H9 (cell line): ENCODE measurements around the gene FHIT. TPM values are rescaled to one million over a fixed set of nuclear protein-coding genes. Genes with fewer than 3 reads are reported as not detected.

Source experiments
- DNase-seq: peaks from one replicate; pipeline ENCODE4 v3.0.0-alpha.2; 2017
- H2AFZ ChIP-seq: one replicate; pipeline ENCODE4 v1.6.1; 2013; ENCODE audit warnings: mild to moderate bottlenecking, low read length, control low read depth, moderate library complexity
- H2AK5ac ChIP-seq: 2 replicates; pipeline ENCODE4 v1.6.1; 2013; ENCODE audit warnings: low read length, control low read depth, mixed read lengths; ENCODE audit not compliant: insufficient read length
- H2BK120ac ChIP-seq: one replicate; pipeline ENCODE4 v1.6.1; 2013; ENCODE audit warnings: low read depth, mild to moderate bottlenecking, low read length, control low read depth, inconsistent platforms; ENCODE audit not compliant: poor library complexity, severe bottlenecking
- H2BK12ac ChIP-seq: 2 replicates; pipeline ENCODE4 v1.6.1; 2013; ENCODE audit warnings: low read length, control low read depth, mixed read lengths, low read depth; ENCODE audit not compliant: insufficient read length
- H2BK15ac ChIP-seq: 2 replicates; pipeline ENCODE4 v1.6.1; 2013; ENCODE audit warnings: low read depth, low read length, control low read depth
- H2BK20ac ChIP-seq: one replicate; pipeline ENCODE4 v1.6.1; 2013; ENCODE audit warnings: low read depth, mild to moderate bottlenecking, low read length, control low read depth, inconsistent platforms; ENCODE audit not compliant: poor library complexity, severe bottlenecking
- H2BK5ac ChIP-seq: 2 replicates; pipeline ENCODE4 v1.6.1; 2013; ENCODE audit warnings: low read length, control low read depth, mixed read lengths; ENCODE audit not compliant: insufficient read length
- H3K14ac ChIP-seq: 2 replicates; pipeline ENCODE4 v1.6.1; 2013; ENCODE audit warnings: low read length, control low read depth; ENCODE audit not compliant: insufficient read depth
- H3K18ac ChIP-seq: 2 replicates; pipeline ENCODE4 v1.6.1; 2013; ENCODE audit warnings: low read depth, mild to moderate bottlenecking, mixed read lengths, low read length, control low read depth; ENCODE audit not compliant: insufficient read length
- H3K23ac ChIP-seq: 2 replicates; pipeline ENCODE4 v1.6.1; 2013; ENCODE audit warnings: low read length, control low read depth, mixed read lengths, low read depth; ENCODE audit not compliant: insufficient read length
- H3K23me2 ChIP-seq: 2 replicates; pipeline ENCODE4 v1.6.1; 2013; ENCODE audit warnings: low read depth, mild to moderate bottlenecking, mixed read lengths, low read length, control low read depth; ENCODE audit not compliant: insufficient read length, poor library complexity, severe bottlenecking
- H3K27ac ChIP-seq: 2 replicates; pipeline ENCODE4 v1.5.1; 2013; ENCODE audit warnings: low read length, control low read depth, mixed read lengths, low read depth; ENCODE audit not compliant: insufficient read length
- H3K27me3 ChIP-seq: 2 replicates; pipeline ENCODE4 v1.6.1; 2013; ENCODE audit warnings: low read length, control low read depth, inconsistent platforms; ENCODE audit not compliant: insufficient read depth
- H3K4ac ChIP-seq: 2 replicates; pipeline ENCODE4 v1.6.1; 2013; ENCODE audit warnings: low read depth, mild to moderate bottlenecking, control low read depth, inconsistent platforms, low read length, moderate library complexity
- H3K4me1 ChIP-seq: 2 replicates; pipeline ENCODE4 v1.6.1; 2013; ENCODE audit warnings: low read length, control low read depth, inconsistent platforms; ENCODE audit not compliant: insufficient read depth
- H3K4me2 ChIP-seq: 2 replicates; pipeline ENCODE4 v1.6.1; 2013; ENCODE audit warnings: low read length, control low read depth, mixed read lengths; ENCODE audit not compliant: insufficient read length, insufficient read depth
- H3K56ac ChIP-seq: 2 replicates; pipeline ENCODE4 v1.6.1; 2013; ENCODE audit warnings: low read depth, mild to moderate bottlenecking, mixed read lengths, low read length, control low read depth; ENCODE audit not compliant: insufficient read length
- H3K79me1 ChIP-seq: 2 replicates; pipeline ENCODE4 v1.6.1; 2013; ENCODE audit warnings: low read depth, mild to moderate bottlenecking, moderate library complexity, low read length, control low read depth, inconsistent platforms; ENCODE audit not compliant: insufficient read depth, poor library complexity, severe bottlenecking
- H3K79me2 ChIP-seq: 2 replicates; pipeline ENCODE4 v1.6.1; 2013; ENCODE audit warnings: low read length, control low read depth, inconsistent platforms; ENCODE audit not compliant: insufficient read depth
- H3K9ac ChIP-seq: 2 replicates; pipeline ENCODE4 v1.6.1; 2013; ENCODE audit warnings: low read length, control low read depth, mixed read lengths; ENCODE audit not compliant: insufficient read length; ENCODE audit errors: extremely low read depth
- H3K9me3 ChIP-seq: one replicate; pipeline ENCODE4 v1.6.1; 2013; ENCODE audit warnings: low read depth, low read length, inconsistent platforms; ENCODE audit not compliant: control insufficient read depth
- H3T11ph ChIP-seq: one replicate; pipeline ENCODE4 v1.6.1; 2013; ENCODE audit warnings: mild to moderate bottlenecking, low read length, control low read depth, inconsistent platforms
- H4K20me1 ChIP-seq: one replicate; pipeline ENCODE4 v1.6.1; 2013; ENCODE audit not compliant: control insufficient read depth, insufficient read length, insufficient read depth
- H4K5ac ChIP-seq: 2 replicates; pipeline ENCODE4 v1.6.1; 2013; ENCODE audit warnings: low read depth, mild to moderate bottlenecking, mixed read lengths, low read length, control low read depth; ENCODE audit not compliant: insufficient read length
- H4K8ac ChIP-seq: replicated peaks from 2 replicates; pipeline ENCODE4 v1.6.1; 2013; ENCODE audit warnings: low read length, control low read depth, mixed read lengths, low read depth; ENCODE audit not compliant: insufficient read length
- H4K91ac ChIP-seq: 2 replicates; pipeline ENCODE4 v1.6.1; 2013; ENCODE audit warnings: low read depth, mild to moderate bottlenecking, moderate library complexity, mixed read lengths, low read length, control low read depth; ENCODE audit not compliant: insufficient read length
- H3K27ac Mint-ChIP-seq, 3 experiments: 2 replicates in 2 of 3; 3 replicates in 1 of 3; pipeline ENCODE4 v1.8.0; 2020 to 2021; ENCODE audit warnings: mixed read lengths in 3 of 3, mild to moderate bottlenecking in 1 of 3, moderate library complexity in 1 of 3
- H3K27me3 Mint-ChIP-seq: 2 replicates; pipeline ENCODE4 v1.8.0; 2021; ENCODE audit warnings: low read depth, mild to moderate bottlenecking, moderate library complexity, mixed read lengths
- H3K36me3 Mint-ChIP-seq, 3 experiments: 2 replicates in 2 of 3; 3 replicates in 1 of 3; pipeline ENCODE4 v1.8.0; 2020 to 2021; ENCODE audit warnings: low read depth in 3 of 3, mixed read lengths in 3 of 3; ENCODE audit not compliant: insufficient read depth in 1 of 3
- H3K4me1 Mint-ChIP-seq, 2 experiments: 2 replicates each; pipeline ENCODE4 v1.8.0; 2020; ENCODE audit warnings: mixed read lengths in 2 of 2
- H3K4me3 Mint-ChIP-seq, 2 experiments: 2 replicates in 1 of 2; 3 replicates in 1 of 2; pipeline ENCODE4 v1.8.0; 2020 to 2021; ENCODE audit warnings: mild to moderate bottlenecking in 2 of 2, mixed read lengths in 2 of 2, moderate library complexity in 1 of 2
- H3K9me3 Mint-ChIP-seq, 2 experiments: 2 replicates in 1 of 2; 3 replicates in 1 of 2; pipeline ENCODE4 v1.8.0; 2020; ENCODE audit warnings: mild to moderate bottlenecking in 2 of 2, mixed read lengths in 2 of 2, moderate library complexity in 1 of 2
- CTCF ChIP-seq: fragments of 200-600 bp; sonication (generic); conservative IDR thresholded peaks from 3 replicates; pipeline ENCODE4 v1.8.0; 2021; ENCODE audit warnings: antibody characterized with exemption, mild to moderate bottlenecking
- WGBS: extraction: QIAGEN DNeasy Blood & Tissue Kit; methylation state at CpG from one replicate; pipeline ENCODE4 v1.1.7; 2013; ENCODE audit warnings: missing lambda C conversion rate, low lambda C conversion rate, mixed read lengths; ENCODE audit not compliant: insufficient read length; ENCODE audit errors: extremely low coverage; 5-methylcytosine and 5-hydroxymethylcytosine counted together
- total RNA-seq: library from RNA; stranded (reverse); gene quantifications from 2 replicates; pipeline ENCODE4 v1.2.1, GENCODE V29; 2021

The FHIT gene
- total RNA-seq, 1 experiment from 2014 or later, result 3.0 TPM

- H2AFZ ChIP-seq, result no peak overlapping the region
- H3K4me1 Mint-ChIP-seq, result no peaks in the 10 kb centered on the region
These were observed 1043.3 kb downstream of the FHIT start for GRCh38 chr3:60207905-60208304.

More at GRCh38 chr3:60207905-60208304, 1043.3 kb downstream of the FHIT start:
- Histone ChIP-seq H3K4me1 (no peaks in the 10 kb centered on the region), H4K8ac (no peak overlapping the region), H3K14ac (no peak overlapping the region), H2AK5ac (no peak overlapping the region), H4K91ac (no peak overlapping the region), H4K20me1 (no peaks in the 10 kb centered on the region), H3K79me2 (no peaks in the 10 kb centered on the region), H3K18ac (no peak overlapping the region), H3K79me1 (no peaks in the 10 kb centered on the region), H2BK12ac (no peak overlapping the region), H3T11ph (no peak overlapping the region), H3K9me3 (no peaks in the 10 kb centered on the region), H3K27me3 (no peaks in the 10 kb centered on the region), H3K23me2 (no peaks in the 10 kb centered on the region), H2BK120ac (no peak overlapping the region), H3K9ac (no peak overlapping the region), H3K27ac (no peak overlapping the region), H3K4ac (no peak overlapping the region), H2BK20ac (no peak overlapping the region), H3K23ac (no peak overlapping the region), H2BK15ac (no peak overlapping the region), H3K56ac (no peak overlapping the region), H2BK5ac (no peak overlapping the region), H4K5ac (no peak overlapping the region), H3K4me2 (no peak overlapping the region)
- no peaks in the 10 kb centered on the region for H3K9me3 Mint-ChIP-seq
- H3K27ac Mint-ChIP-seq, result no peak overlapping the region
- no peak for DNase-seq
- WGBS, result no CpG with 5 or more reads among the region's 2 CpGs
- H3K4me3 Mint-ChIP-seq, result no peak overlapping the region
- no peak for TF ChIP-seq CTCF
- no peaks in the 10 kb centered on the region for H3K27me3 Mint-ChIP-seq
- H3K36me3 Mint-ChIP-seq, result no peaks in the 10 kb centered on the region
